HEK293 (cell line): ENCODE measurements around the gene ME3.

Source experiments
- CTCF ChIA-PET: fragments of 350-600 bp; formaldehyde crosslinking; extraction: SDS; loops from one replicate; lab custom pipeline; 2021; ENCODE audit warnings: antibody characterized with exemption; lab: Yijun Ruan, JAX
- POLR2A ChIA-PET: fragments of 300-600 bp; formaldehyde crosslinking; extraction: SDS; loops from one replicate; lab custom pipeline; 2020; ENCODE audit warnings: antibody characterized with exemption, inconsistent platforms; lab: Yijun Ruan, JAX
- H3K27ac ChIP-seq: fragments of 200-500 bp; sonication (Bioruptor generic); 2 replicates; pipeline ENCODE4 v1.5.1; 2014; ENCODE audit warnings: low read depth, low read length, control low read depth, inconsistent platforms; ENCODE audit errors: extremely low read depth
- H3K36me3 ChIP-seq, 2 experiments: fragments of 200-500 bp in 1 of 2; sonication (Bioruptor generic) in 1 of 2; 1 replicate in 1 of 2; 2 replicates in 1 of 2; pipeline ENCODE4 v1.5.1; 2014 to 2017; ENCODE audit warnings: inconsistent platforms in 2 of 2, low read length in 2 of 2; ENCODE audit not compliant: control insufficient read depth in 2 of 2, insufficient read depth in 1 of 2
- H3K4me1 ChIP-seq: fragments of 200-500 bp; sonication (Bioruptor generic); 2 replicates; pipeline ENCODE4 v1.5.1; 2014; ENCODE audit warnings: mild to moderate bottlenecking, low read length, inconsistent platforms; ENCODE audit not compliant: control insufficient read depth, insufficient read depth
- H3K4me3 ChIP-seq: 2 replicates; pipeline ENCODE4 v1.5.1; 2011; ENCODE audit warnings: low read depth, mild to moderate bottlenecking, control low read depth, low read length, moderate library complexity
- H3K9me3 ChIP-seq: fragments of 200-500 bp; sonication (Bioruptor generic); 2 replicates; pipeline ENCODE4 v1.5.1; 2014; ENCODE audit warnings: low read depth, low read length, inconsistent platforms; ENCODE audit not compliant: control insufficient read depth, insufficient read depth
- EGR2 ChIP-seq: fragments of 450-650 bp; formaldehyde crosslinking; IDR thresholded peaks from 2 replicates; pipeline ENCODE4 v1.5.1; 2016; ENCODE audit warnings: low read depth, missing biosample characterization, missing genetic modification characterization
- GLIS2 ChIP-seq: fragments of 450-650 bp; formaldehyde crosslinking; IDR thresholded peaks from 2 replicates; pipeline ENCODE4 v1.5.1; 2016; ENCODE audit warnings: missing biosample characterization, missing genetic modification characterization
- HOXC10 ChIP-seq: sonication (generic); formaldehyde crosslinking; IDR thresholded peaks from 2 replicates; pipeline ENCODE4 v1.8.1; 2023; ENCODE audit warnings: mild to moderate bottlenecking, missing genetic modification reagents
- REST ChIP-seq: fragments of 450-650 bp; formaldehyde crosslinking; IDR thresholded peaks from 2 replicates; pipeline ENCODE4 v1.5.1; 2016; ENCODE audit warnings: missing biosample characterization, missing genetic modification characterization
- ZBTB1 ChIP-seq: fragments of 450-650 bp; formaldehyde crosslinking; IDR thresholded peaks from 2 replicates; pipeline ENCODE4 v1.5.1; 2016; ENCODE audit warnings: missing biosample characterization, missing genetic modification characterization
- ZEB2 ChIP-seq: fragments of 450-650 bp; formaldehyde crosslinking; IDR thresholded peaks from 2 replicates; pipeline ENCODE4 v1.5.1; 2016; ENCODE audit warnings: missing biosample characterization, missing genetic modification characterization
- ZFP69B ChIP-seq: fragments of 450-650 bp; formaldehyde crosslinking; IDR thresholded peaks from 2 replicates; pipeline ENCODE4 v1.5.1; 2016; ENCODE audit warnings: missing biosample characterization, missing genetic modification characterization
- ZNF211 ChIP-seq: fragments of 450-650 bp; formaldehyde crosslinking; IDR thresholded peaks from 2 replicates; pipeline ENCODE4 v1.5.1; 2016; ENCODE audit warnings: low read depth, missing biosample characterization, missing genetic modification characterization
- ZNF394 ChIP-seq: fragments of 450-650 bp; formaldehyde crosslinking; IDR thresholded peaks from 2 replicates; pipeline ENCODE4 v1.5.1; 2016; ENCODE audit warnings: missing biosample characterization, missing genetic modification characterization, mild to moderate bottlenecking, moderate library complexity, borderline replicate concordance
- ZNF416 ChIP-seq: fragments of 450-650 bp; formaldehyde crosslinking; IDR thresholded peaks from 2 replicates; pipeline ENCODE4 v1.5.1; 2016; ENCODE audit warnings: missing biosample characterization, missing genetic modification characterization
- ZNF433 ChIP-seq: fragments of 450-650 bp; formaldehyde crosslinking; IDR thresholded peaks from 2 replicates; pipeline ENCODE4 v1.5.1; 2016; ENCODE audit warnings: missing biosample characterization, missing genetic modification characterization, low read depth
- ZNF548 ChIP-seq: fragments of 450-650 bp; formaldehyde crosslinking; IDR thresholded peaks from 2 replicates; pipeline ENCODE4 v1.5.1; 2016; ENCODE audit warnings: missing biosample characterization, missing genetic modification characterization
- ZNF585B ChIP-seq: fragments of 450-650 bp; formaldehyde crosslinking; IDR thresholded peaks from 2 replicates; pipeline ENCODE4 v1.5.1; 2016; ENCODE audit warnings: missing biosample characterization, missing genetic modification characterization
- ZNF624 ChIP-seq: fragments of 450-650 bp; formaldehyde crosslinking; IDR thresholded peaks from 2 replicates; pipeline ENCODE4 v1.5.1; 2017; ENCODE audit warnings: missing biosample characterization, missing genetic modification characterization
- ZNF654 ChIP-seq: fragments of 450-650 bp; formaldehyde crosslinking; IDR thresholded peaks from 2 replicates; pipeline ENCODE4 v1.5.1; 2016; ENCODE audit warnings: low read depth, missing biosample characterization, missing genetic modification characterization
- ZSCAN5A ChIP-seq: fragments of 450-650 bp; formaldehyde crosslinking; IDR thresholded peaks from 2 replicates; pipeline ENCODE4 v1.5.1; 2016; ENCODE audit warnings: missing biosample characterization, missing genetic modification characterization
- TF ChIP-seq, protein P1 (sequence below): fragments of 450-650 bp; formaldehyde crosslinking; IDR thresholded peaks from 2 replicates; pipeline ENCODE4 v1.5.1; 2016; ENCODE audit warnings: missing biosample characterization, missing genetic modification characterization, borderline replicate concordance

ME3 gene

DNA sequence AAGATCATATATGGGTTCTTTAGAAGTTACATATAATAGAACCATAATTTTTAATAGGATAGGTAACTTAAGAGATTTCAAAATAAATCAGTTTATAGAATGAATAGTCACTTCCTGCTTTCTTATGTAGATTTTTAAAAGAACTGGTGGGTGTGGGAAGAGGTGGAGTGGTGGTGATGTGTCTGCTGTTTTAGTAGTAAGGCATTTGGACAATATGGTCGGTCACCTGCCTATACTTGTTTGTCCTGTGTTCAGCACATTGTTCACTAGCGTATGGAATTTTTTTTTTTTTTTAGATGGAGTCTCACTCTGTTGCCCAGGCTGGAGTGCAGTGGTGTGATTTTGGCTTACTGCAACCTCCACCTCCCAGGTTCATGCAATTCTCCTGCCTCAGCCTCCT lies 258.4 kb downstream of the ME3 start:
- no peaks in the 10 kb centered on the region for H3K9me3 ChIP-seq
- POLR2A ChIA-PET: no interaction called here
- TF ChIP-seq HOXC10 (no peak), ZNF585B (tag by site-specific recombination) (no peak), ZFP69B (tag by site-specific recombination) (no peak)
- TF ChIP-seq, all 188 proteins: peak for 0
- H3K36me3 ChIP-seq: no peaks in the 10 kb centered on the region
- H3K4me3 ChIP-seq: no peak overlapping the region
- no peaks in the 10 kb centered on the region for H3K4me1 ChIP-seq
- no peak overlapping the region for H3K27ac ChIP-seq
- CTCF ChIA-PET: no interaction called here

DNA sequence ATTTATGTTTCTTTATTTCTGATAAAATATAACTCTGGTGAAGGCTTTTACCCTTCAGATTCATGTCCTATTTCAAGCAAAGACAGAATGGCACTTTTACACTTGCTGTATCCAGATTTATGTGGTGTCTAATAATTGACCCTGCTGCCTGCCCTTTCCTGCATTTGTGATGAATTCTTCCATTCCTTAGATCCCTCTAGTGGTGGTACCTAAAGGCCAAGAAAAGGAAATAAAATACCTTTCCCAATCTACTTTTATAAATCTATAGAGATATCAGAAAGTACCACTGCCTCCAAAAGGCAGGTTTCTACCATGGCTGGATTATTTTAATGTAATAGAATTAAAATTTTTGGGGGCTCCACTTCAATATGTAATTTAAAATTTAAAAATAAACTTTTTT lies 263.6 kb downstream of the ME3 start:
- Histone ChIP-seq H3K9me3 (no peaks in the 10 kb centered on the region), H3K4me3 (no peak overlapping the region), H3K27ac (no peak overlapping the region), H3K4me1 (no peaks in the 10 kb centered on the region), H3K36me3 (no peaks in the 10 kb centered on the region)
- TF ChIP-seq ZNF624 (tag by site-specific recombination): no peak
- no peak for TF ChIP-seq ZBTB1 (tag by site-specific recombination)
- TF ChIP-seq ZNF433 (tag by site-specific recombination): no peak
- TF ChIP-seq ZNF548: no peak
- TF ChIP-seq, protein P1, sequence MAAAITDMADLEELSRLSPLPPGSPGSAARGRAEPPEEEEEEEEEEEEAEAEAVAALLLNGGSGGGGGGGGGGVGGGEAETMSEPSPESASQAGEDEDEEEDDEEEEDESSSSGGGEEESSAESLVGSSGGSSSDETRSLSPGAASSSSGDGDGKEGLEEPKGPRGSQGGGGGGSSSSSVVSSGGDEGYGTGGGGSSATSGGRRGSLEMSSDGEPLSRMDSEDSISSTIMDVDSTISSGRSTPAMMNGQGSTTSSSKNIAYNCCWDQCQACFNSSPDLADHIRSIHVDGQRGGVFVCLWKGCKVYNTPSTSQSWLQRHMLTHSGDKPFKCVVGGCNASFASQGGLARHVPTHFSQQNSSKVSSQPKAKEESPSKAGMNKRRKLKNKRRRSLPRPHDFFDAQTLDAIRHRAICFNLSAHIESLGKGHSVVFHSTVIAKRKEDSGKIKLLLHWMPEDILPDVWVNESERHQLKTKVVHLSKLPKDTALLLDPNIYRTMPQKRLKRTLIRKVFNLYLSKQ: no peak
- TF ChIP-seq ZSCAN5A: no peak
- TF ChIP-seq ZNF654 (tag by site-specific recombination): no peak
- TF ChIP-seq EGR2 (tag by site-specific recombination): no peak
- TF ChIP-seq ZEB2: no peak
- no peak for TF ChIP-seq ZNF211 (tag by site-specific recombination)
- no peak for TF ChIP-seq ZNF416 (tag by site-specific recombination)
- ChIA-PET POLR2A (no interaction called here), CTCF (no interaction called here)

GRCh38 chr11:86403458-86403857 lies 269.0 kb downstream of the ME3 start:
- ChIA-PET POLR2A (no interaction called here), CTCF (no interaction called here)
- no peak overlapping the region for H3K27ac ChIP-seq
- H3K4me3 ChIP-seq: no peak overlapping the region
- no peaks in the 10 kb centered on the region for H3K36me3 ChIP-seq
- no peaks in the 10 kb centered on the region for H3K4me1 ChIP-seq
- H3K9me3 ChIP-seq: no peaks in the 10 kb centered on the region
- TF ChIP-seq GLIS2 (no peak), REST (tag by site-specific recombination) (no peak), ZNF394 (tag by site-specific recombination) (no peak), ZNF416 (tag by site-specific recombination) (no peak)
